ENCODE data around the gene CAGE1.

GRCh38 chr6:7341271-7341670 is 48.3 kb downstream of the CAGE1 start:
- TF ChIP-seq CTCF (IDR thresholded peaks at IDR 0.05) (no peak), EP300 (IDR thresholded peaks at IDR 0.05) (no peak)

All from ovary (tissue), 3 donors.